ENCODE data around the gene SLC24A1.
A peak's percentile ranks its signal among the peaks of the same experiment; 100 is the strongest.

SLC24A1 gene

GRCh38 chr15:65660927-65661326, 39.2 kb downstream of the SLC24A1 start:
- peak; percentile 35 for DNase-seq (ENCODE audit: low read depth)
- TF ChIP-seq, protein P1, sequence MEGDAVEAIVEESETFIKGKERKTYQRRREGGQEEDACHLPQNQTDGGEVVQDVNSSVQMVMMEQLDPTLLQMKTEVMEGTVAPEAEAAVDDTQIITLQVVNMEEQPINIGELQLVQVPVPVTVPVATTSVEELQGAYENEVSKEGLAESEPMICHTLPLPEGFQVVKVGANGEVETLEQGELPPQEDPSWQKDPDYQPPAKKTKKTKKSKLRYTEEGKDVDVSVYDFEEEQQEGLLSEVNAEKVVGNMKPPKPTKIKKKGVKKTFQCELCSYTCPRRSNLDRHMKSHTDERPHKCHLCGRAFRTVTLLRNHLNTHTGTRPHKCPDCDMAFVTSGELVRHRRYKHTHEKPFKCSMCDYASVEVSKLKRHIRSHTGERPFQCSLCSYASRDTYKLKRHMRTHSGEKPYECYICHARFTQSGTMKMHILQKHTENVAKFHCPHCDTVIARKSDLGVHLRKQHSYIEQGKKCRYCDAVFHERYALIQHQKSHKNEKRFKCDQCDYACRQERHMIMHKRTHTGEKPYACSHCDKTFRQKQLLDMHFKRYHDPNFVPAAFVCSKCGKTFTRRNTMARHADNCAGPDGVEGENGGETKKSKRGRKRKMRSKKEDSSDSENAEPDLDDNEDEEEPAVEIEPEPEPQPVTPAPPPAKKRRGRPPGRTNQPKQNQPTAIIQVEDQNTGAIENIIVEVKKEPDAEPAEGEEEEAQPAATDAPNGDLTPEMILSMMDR (IDR thresholded peaks at IDR 0.05; ENCODE audit: low read length, missing control alignments), result no peak
- no peak overlapping the region for H3K4me3 ChIP-seq (replicated peaks; ENCODE audit: low read depth, low read length)

DNA sequence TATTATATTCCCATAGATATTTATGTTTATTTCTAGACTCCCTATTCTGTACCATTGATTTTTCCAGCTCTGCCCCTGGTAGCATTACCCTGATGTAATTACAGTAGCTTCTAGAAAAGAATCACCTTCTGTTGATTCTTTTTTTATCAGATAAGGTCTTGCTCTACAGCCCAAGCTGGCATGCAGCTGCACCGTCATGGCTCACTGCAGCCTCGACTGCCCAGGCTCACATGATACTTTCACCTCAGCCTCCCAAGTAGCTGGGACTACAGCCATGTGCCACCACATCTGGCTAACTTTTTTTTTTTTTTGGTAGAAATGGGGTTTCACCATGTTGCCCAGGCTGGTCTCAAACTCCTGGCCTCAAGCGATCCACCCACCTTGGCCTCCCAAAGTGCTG, 41.8 kb downstream of the SLC24A1 start:
- TF ChIP-seq, protein P1 (IDR thresholded peaks at IDR 0.05; ENCODE audit: low read length, missing control alignments), result no peak
- DNase-seq (ENCODE audit: low read depth), result no peak
- no peak overlapping the region for H3K4me3 ChIP-seq (replicated peaks; ENCODE audit: low read depth, low read length)

- no peak overlapping the region for H3K4me3 ChIP-seq (replicated peaks; ENCODE audit: low read depth, low read length)
- peak; percentile 71 for DNase-seq (ENCODE audit: low read depth)
- TF ChIP-seq, protein P1 (IDR thresholded peaks at IDR 0.05; ENCODE audit: low read length, missing control alignments), result no peak
Observed at GRCh38 chr15:65666257-65666656, 44.5 kb downstream of the SLC24A1 start.

DNA sequence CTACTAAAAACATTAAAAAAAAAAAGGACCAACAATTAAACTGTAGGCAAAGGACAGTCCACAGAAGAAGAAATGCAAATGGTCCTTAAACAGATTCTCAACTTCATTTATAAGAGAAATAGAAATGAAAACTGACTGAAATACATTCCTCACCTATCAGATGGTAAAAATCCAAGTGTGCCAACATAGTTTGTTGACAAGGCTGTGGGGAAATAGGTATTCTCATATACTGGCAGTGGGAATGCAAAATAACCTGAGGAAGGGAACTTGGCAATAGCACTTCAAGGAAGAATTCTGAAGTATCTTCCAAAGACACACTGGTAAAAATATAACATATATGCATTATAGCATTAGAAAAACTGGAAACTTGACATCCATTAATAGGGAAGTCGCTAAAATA, 53.8 kb downstream of the SLC24A1 start:
- H3K4me3 ChIP-seq (replicated peaks; ENCODE audit: low read depth, low read length), result no peak overlapping the region
- DNase-seq (ENCODE audit: low read depth), result no peak
- TF ChIP-seq, protein P1 (IDR thresholded peaks at IDR 0.05; ENCODE audit: low read length, missing control alignments), result no peak

- H3K4me3 ChIP-seq (replicated peaks; ENCODE audit: low read depth, low read length), result no peak overlapping the region
- no peak for DNase-seq (ENCODE audit: low read depth)
- TF ChIP-seq, protein P1 (IDR thresholded peaks at IDR 0.05; ENCODE audit: low read length, missing control alignments), result no peak
Observed at GRCh38 chr15:65676123-65676522, 54.4 kb downstream of the SLC24A1 start.

- H3K4me3 ChIP-seq (replicated peaks; ENCODE audit: low read depth, low read length), result no peak overlapping the region
- TF ChIP-seq, protein P1 (IDR thresholded peaks at IDR 0.05; ENCODE audit: low read length, missing control alignments), result no peak
- no peak for DNase-seq (ENCODE audit: low read depth)
Observed at GRCh38 chr15:65680544-65680943, 58.8 kb downstream of the SLC24A1 start.

DNA sequence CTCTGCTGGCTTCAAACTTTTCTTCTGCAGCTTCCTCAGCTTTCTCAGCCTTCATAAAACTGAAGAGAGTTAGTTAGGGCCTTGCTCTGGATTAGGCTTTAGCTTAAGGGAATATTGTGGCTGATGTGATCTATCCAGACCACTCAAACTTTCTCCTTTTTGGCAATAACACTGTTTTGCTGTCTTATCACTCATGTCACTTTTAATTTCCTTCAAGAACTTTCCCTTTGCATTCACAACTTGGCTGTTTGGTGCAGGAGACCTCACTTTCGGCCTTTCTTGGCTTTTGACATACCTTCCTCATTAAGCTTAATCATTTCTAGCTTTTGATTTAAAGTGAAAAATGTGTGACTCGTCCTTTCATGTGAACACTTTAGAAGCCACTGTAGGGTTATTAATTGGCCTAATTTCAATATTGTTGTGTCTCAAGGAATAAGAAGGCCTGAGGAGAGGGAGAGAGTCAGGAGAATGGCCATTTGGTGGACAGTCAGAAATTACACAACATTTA, 60.7 kb downstream of the SLC24A1 start:
- TF ChIP-seq, protein P1 (IDR thresholded peaks at IDR 0.05; ENCODE audit: low read length, missing control alignments), result no peak
- DNase-seq (ENCODE audit: low read depth), result no peak
- H3K4me3 ChIP-seq (replicated peaks; ENCODE audit: low read depth, low read length), result no peak overlapping the region

Data from fibroblast of pulmonary artery (primary cell).